ENCODE measurements around the gene LIN7A. TPM values are rescaled to one million over a fixed set of nuclear protein-coding genes. Genes with fewer than 3 reads are reported as not detected.

LIN7A gene
- total RNA-seq, 4 donors from 2014 or later, result 5.3 to 9.3 (median 5.6) TPM

GRCh38 chr12:80847575-80847974, 90.2 kb downstream of the LIN7A start:
- WGBS, result 94% methylated on average over 3 of the region's 3 CpGs
- no peaks in the 10 kb centered on the region for H3K4me1 ChIP-seq
- intact Hi-C loops (cut with DNase I), result loop anchor here (10.0 kb wide), 1 partner anchor 107 kb away; no protein-coding TSS in a partner anchor
- no peak overlapping the region for H3K4me3 ChIP-seq
- H3K27ac ChIP-seq (replicated peaks in 1 of 4), result no peak overlapping the region
- no peaks in the 10 kb centered on the region for H3K36me3 ChIP-seq
- no peaks in the 10 kb centered on the region for H3K27me3 ChIP-seq
- no peak for DNase-seq (ENCODE audit: extremely low spot score)
- no peaks in the 10 kb centered on the region for H3K9me3 ChIP-seq
- TF ChIP-seq CTCF (IDR thresholded peaks at IDR 0.05) (no peak), POLR2A (IDR thresholded peaks at IDR 0.05; ENCODE audit: low read depth) (no peak), POLR2AphosphoS5 (IDR thresholded peaks at IDR 0.05) (no peak), EP300 (IDR thresholded peaks at IDR 0.05) (no peak)

GRCh38 chr12:80846952-80847351, 90.8 kb downstream of the LIN7A start:
- TF ChIP-seq EP300 (IDR thresholded peaks at IDR 0.05), result no peak
- H3K4me1 ChIP-seq, result no peaks in the 10 kb centered on the region
- intact Hi-C loops (cut with DNase I), result loop anchor here (10.0 kb wide), 1 partner anchor 108 kb away; no protein-coding TSS in a partner anchor
- WGBS, result 73% methylated on average over 2 of the region's 2 CpGs
- no peaks in the 10 kb centered on the region for H3K9me3 ChIP-seq
- no peak for DNase-seq (ENCODE audit: extremely low spot score)
- H3K27ac ChIP-seq (replicated peaks in 1 of 4), result no peak overlapping the region
- no peak overlapping the region for H3K4me3 ChIP-seq
- no peaks in the 10 kb centered on the region for H3K27me3 ChIP-seq
- H3K36me3 ChIP-seq, result no peaks in the 10 kb centered on the region

- 63% methylated on average over 5 of the region's 5 CpGs for WGBS
- Histone ChIP-seq H3K4me3 (no peak overlapping the region), H3K27me3 (no peaks in the 10 kb centered on the region), H3K4me1 (no peaks in the 10 kb centered on the region), H3K9me3 (no peaks in the 10 kb centered on the region), H3K36me3 (no peaks in the 10 kb centered on the region), H3K27ac (replicated peaks in 1 of 4) (no peak overlapping the region)
- TF ChIP-seq POLR2AphosphoS5 (IDR thresholded peaks at IDR 0.05) (no peak), CTCF (IDR thresholded peaks at IDR 0.05) (no peak), POLR2A (IDR thresholded peaks at IDR 0.05; ENCODE audit: low read depth) (no peak), EP300 (IDR thresholded peaks at IDR 0.05) (no peak)
- intact Hi-C loops (cut with DNase I), result loop anchor here (10.0 kb wide), 1 partner anchor 109 kb away; no protein-coding TSS in a partner anchor
- no peak for DNase-seq (ENCODE audit: extremely low spot score)
Measured at GRCh38 chr12:80845639-80846038, 92.1 kb downstream of the LIN7A start.

GRCh38 chr12:80843969-80844368, 93.8 kb downstream of the LIN7A start:
- WGBS, result 98% methylated on average over 1 of the region's 1 CpG
- intact Hi-C loops (cut with DNase I), result loop anchor here (10.0 kb wide), 1 partner anchor 111 kb away; no protein-coding TSS in a partner anchor
- no peak for TF ChIP-seq POLR2AphosphoS5 (IDR thresholded peaks at IDR 0.05)
- TF ChIP-seq POLR2A (IDR thresholded peaks at IDR 0.05; ENCODE audit: low read depth), result no peak
- TF ChIP-seq EP300 (IDR thresholded peaks at IDR 0.05), result no peak
- no peak for TF ChIP-seq CTCF (IDR thresholded peaks at IDR 0.05)
- H3K9me3 ChIP-seq, result no peaks in the 10 kb centered on the region
- H3K4me3 ChIP-seq, result no peak overlapping the region
- H3K36me3 ChIP-seq, result no peaks in the 10 kb centered on the region
- no peak for DNase-seq (ENCODE audit: extremely low spot score)
- no peaks in the 10 kb centered on the region for H3K27me3 ChIP-seq
- H3K4me1 ChIP-seq, result peaks cover 0 to 4% (median 3%) of the 10 kb centered on the region in 4 donors
- no peak overlapping the region for H3K27ac ChIP-seq (replicated peaks in 1 of 4)

GRCh38 chr12:80838708-80839107, 99.0 kb downstream of the LIN7A start:
- no peaks in the 10 kb centered on the region for H3K9me3 ChIP-seq
- TF ChIP-seq EP300 (IDR thresholded peaks at IDR 0.05) (no peak), CTCF (IDR thresholded peaks at IDR 0.05) (no peak), POLR2A (IDR thresholded peaks at IDR 0.05; ENCODE audit: low read depth) (no peak), POLR2AphosphoS5 (IDR thresholded peaks at IDR 0.05) (no peak)
- no peak overlapping the region for H3K27ac ChIP-seq (replicated peaks in 1 of 4)
- H3K27me3 ChIP-seq, result no peaks in the 10 kb centered on the region
- intact Hi-C loops (cut with DNase I), result no loop called here
- H3K4me3 ChIP-seq, result no peak overlapping the region
- H3K36me3 ChIP-seq, result no peaks in the 10 kb centered on the region
- 54% methylated on average over 1 of the region's 1 CpG for WGBS
- H3K4me1 ChIP-seq, result peaks cover 12 to 21% (median 17%) of the 10 kb centered on the region in 4 donors
- DNase-seq (ENCODE audit: extremely low spot score), result no peak

Data from esophagus muscularis mucosa (tissue), 4 donors.